Measurements from ENCODE around the gene BCHE. TPM values are rescaled to one million over a fixed set of nuclear protein-coding genes. Genes with fewer than 3 reads are reported as not detected.
A peak's percentile ranks its signal among the peaks of the same experiment; 100 is the strongest.

The BCHE gene
- 1 to 10 TPM in 2 of 4 donors, under 1 TPM in 2; 0.15 to 1.2 (median 0.96) TPM for total RNA-seq

DNA sequence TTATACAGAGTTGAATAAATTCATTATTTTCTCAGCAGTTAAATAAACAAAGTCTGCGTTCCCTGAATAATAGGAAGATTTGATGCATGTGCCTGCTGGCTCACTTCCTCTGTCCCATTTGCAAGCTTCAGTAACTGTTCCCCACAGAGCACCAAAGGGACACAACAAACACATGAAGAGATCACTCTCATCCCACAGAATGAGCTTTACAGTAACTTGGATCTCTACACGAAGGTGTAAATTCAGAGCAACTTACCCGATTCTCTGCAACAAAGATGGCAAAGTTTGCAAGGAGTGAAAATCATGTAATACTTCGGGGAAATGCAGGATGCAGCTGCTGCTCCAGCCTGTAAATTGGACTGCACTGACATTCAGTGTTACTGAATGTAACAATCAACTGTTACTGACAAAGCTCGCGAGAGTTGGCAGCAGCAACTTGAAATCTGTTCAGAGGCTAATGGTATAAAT is at the start of gene BCHE:
TSS of gene BCHE (minus strand) at position 366 of the 468 bp plus-strand sequence. CDS start 6,390 bp downstream, outside the sequence.
- no peak within 1 kb of the TSS for H3K27ac ChIP-seq
- peak within 1 kb of the TSS in 1 of 4 donors; percentile 30 for H3K4me3 ChIP-seq
- TF ChIP-seq, protein P1, sequence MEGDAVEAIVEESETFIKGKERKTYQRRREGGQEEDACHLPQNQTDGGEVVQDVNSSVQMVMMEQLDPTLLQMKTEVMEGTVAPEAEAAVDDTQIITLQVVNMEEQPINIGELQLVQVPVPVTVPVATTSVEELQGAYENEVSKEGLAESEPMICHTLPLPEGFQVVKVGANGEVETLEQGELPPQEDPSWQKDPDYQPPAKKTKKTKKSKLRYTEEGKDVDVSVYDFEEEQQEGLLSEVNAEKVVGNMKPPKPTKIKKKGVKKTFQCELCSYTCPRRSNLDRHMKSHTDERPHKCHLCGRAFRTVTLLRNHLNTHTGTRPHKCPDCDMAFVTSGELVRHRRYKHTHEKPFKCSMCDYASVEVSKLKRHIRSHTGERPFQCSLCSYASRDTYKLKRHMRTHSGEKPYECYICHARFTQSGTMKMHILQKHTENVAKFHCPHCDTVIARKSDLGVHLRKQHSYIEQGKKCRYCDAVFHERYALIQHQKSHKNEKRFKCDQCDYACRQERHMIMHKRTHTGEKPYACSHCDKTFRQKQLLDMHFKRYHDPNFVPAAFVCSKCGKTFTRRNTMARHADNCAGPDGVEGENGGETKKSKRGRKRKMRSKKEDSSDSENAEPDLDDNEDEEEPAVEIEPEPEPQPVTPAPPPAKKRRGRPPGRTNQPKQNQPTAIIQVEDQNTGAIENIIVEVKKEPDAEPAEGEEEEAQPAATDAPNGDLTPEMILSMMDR (IDR thresholded peaks at IDR 0.05 in 4 of 5, conservative IDR thresholded peaks at IDR 0.05 in 1 of 5): no peak
- no peak for TF ChIP-seq POLR2A (IDR thresholded peaks at IDR 0.05)
- H3K27me3 ChIP-seq: no peaks in the 10 kb centered on the region
- no peak for DNase-seq
- H3K9me3 ChIP-seq: no peaks in the 10 kb centered on the region
- in situ Hi-C loops (cut with MboI; ENCODE audit: low sequenced_read_pairs in 4 of 4): no loop called here
- no peaks in the 10 kb centered on the region for H3K36me3 ChIP-seq
- no peak for ATAC-seq
- no peaks in the 10 kb centered on the region for H3K4me1 ChIP-seq
- intact Hi-C loops (cut with DNase I; ENCODE audit: low total_unique reads): no loop called here

DNA sequence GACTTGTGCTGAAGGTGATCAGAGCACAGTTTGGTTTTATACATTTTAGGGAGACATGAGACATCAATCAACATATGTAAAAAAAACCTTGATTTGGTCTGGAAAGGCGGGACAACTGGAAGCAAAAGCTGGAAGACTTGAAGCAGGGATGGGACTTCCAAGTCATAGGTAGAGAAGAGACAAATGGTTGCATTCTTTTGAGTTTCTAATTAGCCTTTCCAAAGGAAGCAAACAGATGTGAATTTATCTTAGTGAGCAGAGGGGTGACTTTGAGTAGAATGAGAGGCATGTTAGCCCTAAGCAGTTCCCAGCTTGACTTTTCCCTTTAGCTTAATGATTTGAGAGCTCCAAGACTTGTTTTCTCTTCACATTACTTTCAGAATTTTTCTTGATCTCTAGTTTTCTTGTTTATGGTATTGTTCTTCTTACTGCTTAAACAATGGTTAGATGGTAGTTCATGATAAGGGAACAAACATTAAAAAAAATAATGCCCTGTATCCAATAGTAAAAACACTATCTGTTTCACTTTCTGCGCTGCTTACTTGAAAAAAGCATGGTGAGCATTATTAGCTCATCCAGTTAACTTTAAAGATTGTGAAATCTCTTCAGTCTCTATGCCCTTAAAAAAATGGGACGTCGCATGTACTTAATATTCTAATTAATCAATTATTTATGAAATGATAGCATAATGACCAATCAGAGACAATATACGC is 48.5 kb upstream of the BCHE start:
- no peak overlapping the region for H3K27ac ChIP-seq
- no peak for ATAC-seq

GRCh38 chr3:165884518-165884917 is 47.3 kb upstream of the BCHE start:
- no peak overlapping the region for H3K4me3 ChIP-seq
- no peaks in the 10 kb centered on the region for H3K4me1 ChIP-seq
- no peaks in the 10 kb centered on the region for H3K27me3 ChIP-seq
- H3K36me3 ChIP-seq: no peaks in the 10 kb centered on the region
- intact Hi-C loops (cut with DNase I; ENCODE audit: low total_unique reads): no loop called here
- no peak for DNase-seq
- H3K27ac ChIP-seq: no peak overlapping the region
- no peaks in the 10 kb centered on the region for H3K9me3 ChIP-seq
- in situ Hi-C loops (cut with MboI; ENCODE audit: low sequenced_read_pairs in 4 of 4): no loop called here
- TF ChIP-seq, protein P1 (IDR thresholded peaks at IDR 0.05 in 4 of 5, conservative IDR thresholded peaks at IDR 0.05 in 1 of 5): no peak
- no peak for TF ChIP-seq POLR2A (IDR thresholded peaks at IDR 0.05)
- ATAC-seq: no peak

More for the DNA sequence above, 48.5 kb upstream of the BCHE start:
- no peak for DNase-seq
- Histone ChIP-seq H3K9me3 (no peaks in the 10 kb centered on the region), H3K27me3 (no peaks in the 10 kb centered on the region), H3K4me3 (no peak overlapping the region), H3K36me3 (no peaks in the 10 kb centered on the region), H3K4me1 (no peaks in the 10 kb centered on the region)
- intact Hi-C loops (cut with DNase I; ENCODE audit: low total_unique reads) (no loop called here), in situ Hi-C loops (cut with MboI; ENCODE audit: low sequenced_read_pairs in 4 of 4) (no loop called here)
- TF ChIP-seq, protein P1 (IDR thresholded peaks at IDR 0.05 in 4 of 5, conservative IDR thresholded peaks at IDR 0.05 in 1 of 5): no peak
- TF ChIP-seq POLR2A (IDR thresholded peaks at IDR 0.05): no peak

DNA sequence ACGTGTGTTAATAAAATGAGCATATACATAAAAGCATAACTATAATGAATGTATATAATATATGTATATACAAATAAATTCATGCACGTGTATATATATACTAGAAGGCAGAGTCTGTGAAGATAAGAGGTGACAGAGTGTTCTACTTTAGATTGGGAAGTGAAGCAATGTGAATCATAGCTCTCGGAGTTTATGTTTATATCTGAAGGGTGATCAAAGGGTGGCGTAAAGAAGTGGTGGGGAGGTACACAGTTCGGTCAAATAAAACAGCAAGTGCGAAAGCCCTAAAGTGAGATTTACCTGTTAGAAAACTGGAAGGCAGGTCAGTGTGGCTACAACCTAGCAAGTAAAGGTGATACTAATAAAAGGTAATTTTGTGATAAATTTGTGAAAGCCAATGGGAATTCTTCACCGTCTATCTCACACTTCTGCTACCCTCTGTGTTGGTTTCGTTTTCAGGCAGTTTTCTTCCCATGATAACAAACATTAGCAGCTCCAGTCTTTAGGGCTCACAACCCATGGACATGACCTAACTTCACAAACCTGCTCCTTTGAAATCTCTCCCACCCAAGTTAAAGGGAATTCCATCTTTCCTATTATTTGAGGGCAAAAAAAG is 46.7 kb upstream of the BCHE start:
- ATAC-seq (no peak), DNase-seq (no peak)
- no peaks in the 10 kb centered on the region for H3K27me3 ChIP-seq
- intact Hi-C loops (cut with DNase I; ENCODE audit: low total_unique reads): no loop called here
- TF ChIP-seq, protein P1 (IDR thresholded peaks at IDR 0.05 in 4 of 5, conservative IDR thresholded peaks at IDR 0.05 in 1 of 5): no peak
- TF ChIP-seq POLR2A (IDR thresholded peaks at IDR 0.05): no peak
- H3K9me3 ChIP-seq: no peaks in the 10 kb centered on the region
- H3K4me1 ChIP-seq: no peaks in the 10 kb centered on the region
- H3K36me3 ChIP-seq: no peaks in the 10 kb centered on the region
- H3K27ac ChIP-seq: no peak overlapping the region
- no peak overlapping the region for H3K4me3 ChIP-seq
- in situ Hi-C loops (cut with MboI; ENCODE audit: low sequenced_read_pairs in 4 of 4): no loop called here
